ENCODE data around the gene LILRA6.
"Not testable (repeated sequence)": the region's sequence is repeated elsewhere in the genome, so short reads cannot be mapped to it uniquely, and the experiment has no call there.

Gene LILRA6

DNA sequence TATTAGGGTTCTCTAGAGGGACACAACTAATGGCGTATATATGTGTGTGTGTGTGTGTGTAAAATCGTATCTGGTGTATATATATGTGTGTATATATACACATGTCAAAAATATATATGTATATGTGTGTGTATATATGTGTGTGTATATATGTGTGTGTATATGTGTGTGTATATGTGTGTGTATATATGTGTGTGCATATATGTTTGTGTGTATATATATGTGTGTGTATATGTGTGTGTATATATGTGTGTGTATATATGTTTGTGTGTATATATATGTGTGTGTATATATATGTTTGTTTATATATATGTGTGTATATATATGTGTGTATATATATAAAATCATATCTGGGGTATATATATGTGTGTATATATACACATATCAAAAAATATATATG, 19.9 kb upstream of the LILRA6 start:
- no peak for DNase-seq

- DNase-seq = no peak
These were observed 19.5 kb upstream of the LILRA6 start for GRCh38 chr19:54262066-54262465.

- no peak for DNase-seq
These were observed 14.5 kb upstream of the LILRA6 start, which contains the start of gene LILRB5 for GRCh38 chr19:54257116-54257480. TSS of gene LILRB5 (minus strand) at chr19:54257273. CDS start at chr19:54257193, 80 bp downstream.

DNA sequence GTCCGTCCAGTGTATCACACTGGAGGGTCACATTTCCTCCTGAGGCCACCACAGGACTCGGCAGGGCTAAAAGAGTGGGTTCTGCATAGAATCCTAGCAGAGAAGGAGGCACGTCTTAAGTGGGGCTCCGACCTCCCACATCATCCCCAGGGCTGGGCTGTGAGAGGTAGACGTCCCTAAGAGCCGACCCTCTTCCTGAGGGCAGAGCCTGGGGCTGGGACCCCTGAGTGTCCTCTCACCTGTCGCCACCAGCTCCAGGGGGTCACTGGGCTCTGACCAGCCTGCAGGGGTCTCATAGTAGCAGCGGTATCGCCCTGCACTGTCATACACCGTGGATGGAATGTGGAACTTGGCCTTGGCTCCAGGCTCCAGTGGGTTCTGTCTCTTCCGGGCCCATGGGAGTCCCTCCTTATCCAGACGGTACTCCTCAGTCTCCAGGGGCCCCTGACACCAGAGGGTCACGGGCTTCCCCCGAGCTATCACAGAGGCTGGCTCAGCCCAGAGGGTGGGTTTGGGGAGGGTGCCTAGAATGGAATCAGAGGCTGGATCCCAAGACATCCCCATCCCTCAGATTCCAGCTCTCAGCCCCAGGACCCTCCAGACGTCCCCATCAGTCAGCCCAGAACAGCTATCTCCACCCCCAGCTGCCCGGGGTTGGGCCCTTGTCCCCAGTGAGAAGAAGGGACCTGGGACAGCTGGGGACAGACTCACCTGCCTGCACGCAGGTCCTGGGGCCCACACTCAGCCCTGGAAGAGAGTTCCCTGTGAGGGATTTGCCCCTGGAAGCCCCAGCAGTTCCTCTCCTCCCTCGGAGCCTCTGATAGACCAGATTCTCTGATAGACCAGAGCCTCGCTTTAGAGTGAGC, 13.9 kb upstream of the LILRA6 start:
- DNase-seq = no peak

GRCh38 chr19:54255105-54255775, 12.7 kb upstream of the LILRA6 start:
- no peak for DNase-seq

GRCh38 chr19:54254195-54254906, 11.8 kb upstream of the LILRA6 start:
- DNase-seq = no peak

GRCh38 chr19:54253331-54254194, 11.0 kb upstream of the LILRA6 start:
- no peak for DNase-seq

DNA sequence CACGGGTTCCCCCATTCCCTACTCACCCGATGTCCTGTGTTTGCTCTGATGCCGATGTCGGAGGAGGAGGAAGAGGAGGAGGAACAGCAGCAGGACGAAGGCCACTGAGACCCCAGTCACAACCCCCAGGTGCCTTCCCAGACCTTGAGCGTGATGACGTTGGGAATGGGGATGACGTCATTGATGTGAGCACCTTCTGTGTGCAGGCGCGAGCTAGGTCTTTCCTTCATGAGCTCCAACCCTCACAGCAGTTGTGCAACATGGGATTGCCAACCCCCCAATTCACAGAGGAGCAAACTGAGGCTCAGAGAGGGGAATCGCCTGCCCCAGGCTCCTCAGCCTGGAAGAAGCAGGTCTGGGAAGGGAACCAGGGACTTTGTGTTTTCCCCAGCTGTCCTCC, 10.3 kb upstream of the LILRA6 start:
- DNase-seq = no peak

DNA sequence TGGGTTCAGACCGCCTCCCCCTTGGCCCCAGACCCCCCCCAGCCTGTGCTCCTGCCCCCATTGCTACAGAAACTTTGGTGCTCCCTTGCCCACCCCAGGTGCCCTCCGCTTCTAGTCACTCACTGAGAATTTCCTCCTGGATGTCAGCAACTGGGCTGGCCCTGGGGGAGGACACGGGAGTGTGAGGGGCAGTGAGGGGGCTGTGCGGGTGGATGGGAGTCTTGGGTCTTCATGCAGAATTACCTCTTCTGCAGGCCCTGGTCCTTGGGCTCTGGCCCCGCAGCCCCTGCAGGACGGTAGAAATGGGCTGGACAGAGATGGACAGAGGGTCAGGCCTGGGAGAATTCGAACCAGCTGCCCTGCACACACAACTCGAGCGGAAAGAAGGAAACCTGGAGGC, 9.7 kb upstream of the LILRA6 start:
- DNase-seq = no peak

DNA sequence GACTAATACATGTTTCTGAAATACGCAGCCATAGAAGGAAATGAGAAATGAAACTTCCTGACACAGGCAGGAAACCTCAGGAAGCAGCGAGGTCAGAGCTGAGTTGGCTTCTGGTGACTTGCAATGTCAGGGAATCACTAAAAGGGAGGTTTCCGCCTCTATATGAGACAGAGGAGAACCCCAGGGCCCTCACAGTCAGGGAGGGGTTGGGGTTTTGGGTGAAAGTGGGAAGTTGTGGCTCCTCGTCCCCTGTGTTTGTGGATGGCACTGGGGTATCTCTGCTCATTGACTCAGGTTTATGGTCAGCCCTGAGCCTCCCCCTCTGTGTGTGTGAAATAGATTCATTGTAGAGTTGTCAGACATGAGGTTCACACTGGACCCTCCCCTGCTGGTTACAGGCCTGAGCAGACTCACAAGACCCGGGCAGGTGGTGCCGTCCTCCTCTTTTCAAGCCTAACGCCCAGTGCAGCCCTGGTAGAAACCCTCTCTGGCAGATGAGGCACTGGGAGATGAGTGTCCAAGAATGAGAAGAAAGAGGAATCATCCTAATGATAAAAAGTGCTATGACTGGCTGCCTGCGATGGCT, 5.5 kb upstream of the LILRA6 start:
- peak; percentile 30 for DNase-seq

- no peak for DNase-seq
These were observed 4.7 kb upstream of the LILRA6 start for GRCh38 chr19:54247106-54247930.

GRCh38 chr19:54245936-54246335, 3.3 kb upstream of the LILRA6 start:
- no peak for DNase-seq

DNA sequence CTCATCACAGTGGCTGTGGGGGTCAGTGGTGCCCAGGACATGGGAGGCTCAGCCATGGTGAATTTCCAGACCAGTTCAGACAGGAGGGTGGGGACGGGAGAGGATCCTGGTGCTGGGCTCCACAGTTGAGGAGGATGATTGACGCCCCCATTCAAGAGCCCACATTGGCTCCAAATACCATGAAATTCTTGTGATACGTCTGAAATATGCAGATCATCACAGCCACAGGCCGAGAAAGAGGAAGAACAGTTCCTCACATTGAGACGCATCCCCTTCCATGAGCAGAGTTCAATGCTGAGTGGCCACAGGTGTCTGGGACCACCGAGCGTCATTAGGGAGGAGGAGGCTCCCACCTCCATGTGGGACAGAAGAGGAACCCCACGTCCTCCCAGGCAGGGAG, 1.2 kb upstream of the LILRA6 start:
- DNase-seq = not testable (repeated sequence)

- DNase-seq = not testable (repeated sequence)
These were observed 356 bp downstream of the LILRA6 start for GRCh38 chr19:54242234-54242633.

DNA sequence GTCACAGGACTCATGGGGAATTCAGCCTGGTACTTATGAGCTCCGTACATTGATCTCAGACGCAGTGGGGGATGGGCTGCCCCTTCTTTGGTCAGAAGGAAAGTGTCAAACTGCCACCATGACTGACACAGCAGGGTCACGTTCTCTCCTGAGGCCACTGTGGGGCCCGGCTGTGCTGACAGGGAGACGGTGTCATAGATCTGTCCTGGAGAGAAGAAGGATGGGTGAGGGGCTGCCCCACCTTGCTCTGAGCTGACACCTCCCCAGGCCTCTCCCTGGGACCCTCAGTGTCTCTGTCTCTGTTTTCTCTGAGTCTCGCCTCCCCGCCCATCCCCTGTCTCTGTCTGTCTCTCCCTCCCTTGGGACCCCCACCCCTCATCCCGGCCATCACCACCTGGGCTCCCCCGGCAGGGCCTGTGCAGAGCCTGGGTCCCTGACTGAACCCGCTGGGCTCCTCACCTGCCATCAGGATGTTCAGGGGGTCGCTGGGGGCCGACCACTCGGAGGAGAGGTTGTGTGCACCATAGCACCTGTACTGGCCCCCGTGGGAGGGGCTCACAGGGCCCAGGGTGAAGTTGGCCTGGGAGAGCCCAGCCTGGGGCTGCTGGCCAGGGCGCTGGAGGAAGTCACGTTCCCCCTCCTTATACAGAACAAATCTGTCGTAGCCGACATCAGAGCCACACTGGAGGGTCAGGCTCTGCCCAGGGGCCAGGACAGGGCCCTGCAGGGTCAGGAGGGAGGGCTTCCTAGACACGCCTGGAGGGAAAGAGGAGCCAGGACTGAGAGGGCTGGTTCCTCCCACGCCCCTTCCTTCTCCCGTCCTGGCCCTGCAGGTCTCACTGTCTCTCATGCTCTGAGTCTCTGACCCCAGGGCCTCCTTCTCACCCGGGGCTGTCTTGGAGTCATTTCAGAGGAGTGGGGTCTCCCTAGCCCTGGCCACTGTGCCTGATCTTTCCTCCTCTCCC, 1.9 kb downstream of the LILRA6 start:
- not testable (repeated sequence) for DNase-seq

DNA sequence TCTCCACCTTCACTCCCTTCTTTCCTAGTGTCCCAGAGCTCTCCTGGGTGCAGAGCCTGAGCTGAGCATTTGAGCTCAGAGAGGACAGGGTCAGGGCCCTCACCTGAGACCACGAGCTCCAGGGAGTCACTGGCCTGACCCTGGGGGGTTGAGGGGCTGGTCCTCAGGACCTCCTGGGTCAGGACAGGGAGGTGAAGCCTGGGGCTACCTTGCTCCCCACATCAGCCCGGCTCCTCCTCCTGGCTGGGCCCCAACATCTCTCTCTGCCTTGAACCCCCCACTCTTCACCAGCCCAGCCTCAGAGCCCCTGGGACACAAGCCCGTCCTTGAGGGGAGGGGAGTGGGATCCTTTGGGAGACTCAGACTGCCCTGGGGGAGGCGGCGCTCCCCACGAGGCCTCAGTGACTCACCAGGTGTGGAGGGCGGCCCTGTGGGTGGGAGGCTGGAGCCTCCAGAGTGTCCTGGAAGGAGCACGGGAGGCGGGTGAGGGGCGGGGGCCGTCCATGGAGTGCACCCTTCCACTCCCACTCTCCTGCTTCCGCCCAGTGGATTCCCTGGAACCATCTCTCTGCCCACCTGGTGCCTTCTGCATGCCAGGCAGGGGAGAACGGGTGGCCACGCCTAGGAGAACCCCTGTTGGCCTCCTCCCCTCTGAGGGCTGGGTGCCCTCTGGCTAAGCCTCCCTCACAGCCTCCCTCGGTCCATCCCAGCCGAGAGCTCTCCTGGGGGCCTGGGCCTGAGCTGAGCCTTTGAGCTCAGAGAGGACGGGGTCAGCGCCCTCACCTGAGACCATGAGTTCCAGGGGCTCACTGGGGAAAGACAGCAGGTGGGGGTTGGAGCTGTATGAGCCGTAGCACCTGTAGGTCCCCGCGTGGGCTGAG, 2.9 kb downstream of the LILRA6 start:
- DNase-seq = not testable (repeated sequence)

DNA sequence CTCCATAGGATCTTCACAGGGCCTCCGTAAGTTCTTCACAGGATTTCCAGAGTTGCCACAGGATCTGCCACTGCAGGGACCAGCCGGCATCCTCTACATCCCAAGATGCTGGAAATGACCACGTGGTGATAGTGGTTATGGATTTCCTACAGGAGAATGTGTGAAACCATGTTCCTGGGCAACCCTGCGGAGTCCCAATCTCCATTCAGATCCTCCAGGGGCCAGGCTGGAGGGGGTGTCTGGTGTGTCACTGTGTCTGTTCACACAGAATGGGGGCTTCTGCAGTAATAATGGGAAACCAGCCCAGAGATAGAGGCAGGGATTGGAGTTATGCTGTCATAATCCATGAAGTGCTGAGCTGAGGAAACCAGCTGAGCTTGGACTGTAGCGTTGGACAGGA, 8.6 kb downstream of the LILRA6 start:
- DNase-seq = no peak

GRCh38 chr19:54231077-54231931, 11.3 kb downstream of the LILRA6 start:
- DNase-seq = peak; percentile 86

Data from CD4-positive, alpha-beta T cell treated with Interleukin-12 subunit alpha and Interleukin-12 subunit beta, for 1 hour (primary cell).